Heart right ventricle (tissue), 16 donors: Measurements from ENCODE around the gene FANK1. TPM values are rescaled to one million over a fixed set of nuclear protein-coding genes. Genes with fewer than 3 reads are reported as not detected.

Experiments used
- ATAC-seq, 8 donors: fragments of 200-7000 bp; cut with Tn5 transposase; one replicate each; pipeline ENCODE4 v1.9.1; 2020; ENCODE audit warnings: mild to moderate bottlenecking in 8 of 8, moderate library complexity in 8 of 8, moderate number of reproducible peaks in 1 of 8
- DNase-seq, 2 donors: peaks; one replicate each; pipeline ENCODE4 v3.0.0-alpha.2; 2020
- H3K27ac ChIP-seq, 10 donors: fragments of 200-600 bp; sonication (generic) in 2 of 10; one replicate each; pipeline versions ENCODE4 v1.5.0 to v1.8.0; 2020 to 2022; ENCODE audit warnings: mild to moderate bottlenecking in 3 of 10
- H3K27me3 ChIP-seq, 7 donors: fragments of 200-600 bp; one replicate each; pipeline ENCODE4 v1.8.0; 2021 to 2022; ENCODE audit warnings: mild to moderate bottlenecking in 2 of 7
- H3K36me3 ChIP-seq, 9 donors: fragments of 200-600 bp; sonication (generic) in 1 of 9; one replicate each; pipeline versions ENCODE4 v1.5.0 to v1.8.0; 2020 to 2022; ENCODE audit warnings: mild to moderate bottlenecking in 2 of 9
- H3K4me1 ChIP-seq, 9 donors: fragments of 200-600 bp; sonication (generic) in 1 of 9; one replicate each; pipeline versions ENCODE4 v1.5.0 to v1.8.0; 2020 to 2022; ENCODE audit warnings: mild to moderate bottlenecking in 4 of 9
- H3K4me3 ChIP-seq, 10 donors: fragments of 200-600 bp; sonication (generic) in 2 of 10; one replicate each; pipeline versions ENCODE4 v1.5.0 to v1.8.0; 2020 to 2022; ENCODE audit warnings: mild to moderate bottlenecking in 7 of 10, moderate library complexity in 2 of 10
- H3K9me3 ChIP-seq, 11 donors: fragments of 200-600 bp in 10 of 11; sonication (generic) in 2 of 11; one replicate each; pipeline versions ENCODE4 v1.5.0 to v1.8.0; 2013 to 2022; ENCODE audit warnings: mild to moderate bottlenecking in 2 of 11, control low read depth in 1 of 11, moderate library complexity in 1 of 11
- WGBS, 2 donors: extraction: QIAGEN DNeasy Blood & Tissue Kit; methylation state at CpG; one replicate each; pipeline ENCODE4 v1.1.7; 2013; ENCODE audit warnings: inconsistent platforms in 1 of 2; 5-methylcytosine and 5-hydroxymethylcytosine counted together
- intact Hi-C, 10 donors: fragments of 100-400 bp; cut with DNase I; formaldehyde crosslinking; loops; one replicate each; pipeline versions ENCODE4 v1.11.1 to v1.14.2; 2022
- polyA plus RNA-seq, 2 donors: library from polyadenylated mRNA; stranded (reverse); fragments of 200-250 nt; gene quantifications; one replicate each; pipeline ENCODE4 v1.2.3, GENCODE V29; 2013
- total RNA-seq, 10 donors: library from RNA; stranded (reverse); fragmentation: NEBNext Ultra II Directional in 3 of 10; extraction: Animal tissue kit (Norgen Biotek cat#: 25700) in 3 of 10; gene quantifications; one replicate each; pipeline versions ENCODE4 v1.2.1 to v1.2.4, GENCODE V29; 2021 to 2023
- TF ChIP-seq, protein P1 (sequence below), 9 donors: fragments of 200-600 bp; sonication (generic) in 2 of 9; IDR thresholded peaks; one replicate each; pipeline versions ENCODE4 v1.5.0 to v1.8.0; 2021 to 2022; ENCODE audit warnings: antibody characterized with exemption in 9 of 9, mild to moderate bottlenecking in 5 of 9, moderate library complexity in 1 of 9
- donor health status: Arrhythmogenic right ventricular cardiomyopathy.
- donor health status: ischemic (EF 13 %, LVEDD 7.1; RV severe dilation, severe dysfunction).
- donor health status: healthy with polysubstance abuse.
- donor health status: DM: no; HTN: yes; CAD: no.
- donor health status: DM: no; HTN: no; CAD: no.
- donor health status: ischemic (EF 25% LVEDD 6.9; RV normal size, moderate dysfunction).
- donor health status: ischemic (EF 25% LVEDD 5.7; RV mildly dilated, moderate dysfunction).
- donor health status: healthy.
- donor health status: DM: yes; HTN: yes; CAD: no.
- donor health status: Ischemic cardiomyopathy.
- donor health status: ischemic (EF 35%, LVEDD 5.7; RV mildly dilated, moderate dysfunction).
- donor health status: nonischemic (EF 11% LVEDD 7.7; RV severe dilation, severe dysfunction).
- donor health status: DM: yes; HTN: yes; CAD: no.
- donor health status: PGD.
- donor health status: ischemic (EF 29% LVEDD 5.4; RV normal size, mild dysfunction).
- donor health status: nonischemic (EF 23%, LVEDD 6.1; RV moderate dilation, normal function).

Gene FANK1
- total and polyA plus RNA-seq, 12 donors, result 0.40 to 1.2 (median 0.68) TPM; not detected in 3

DNA sequence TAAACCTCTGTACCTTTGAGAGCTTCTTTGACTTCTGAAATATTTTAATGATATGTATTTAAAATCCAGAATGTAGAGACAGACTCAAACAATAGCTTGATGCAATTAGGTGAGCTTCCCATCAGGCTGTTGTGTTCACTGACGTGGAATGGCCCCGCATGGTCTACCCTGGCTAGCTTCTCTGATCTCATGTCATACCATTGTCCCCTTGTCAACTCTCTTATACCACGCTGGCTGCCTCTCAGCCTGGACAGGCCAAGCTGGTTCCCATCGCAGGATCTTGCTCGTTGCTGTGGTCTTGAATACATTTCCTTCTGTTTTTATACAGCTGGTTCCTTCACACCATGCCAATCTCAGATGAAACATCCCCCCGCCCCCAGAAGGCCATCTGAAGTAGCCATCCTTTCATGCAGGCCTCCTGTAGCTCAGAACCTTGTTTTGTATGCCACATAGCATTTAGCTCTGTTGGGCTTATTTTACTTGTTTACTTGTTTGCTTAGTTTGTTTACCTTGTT lies 84.2 kb downstream of the FANK1 start:
- DNase-seq, result no peak
- Histone ChIP-seq H3K4me1 (peaks cover 0 to 4% (median 0%) of the 10 kb centered on the region in 9 donors), H3K27me3 (peaks cover 0 to 8% (median 0%) of the 10 kb centered on the region in 7 donors), H3K36me3 (no peaks in the 10 kb centered on the region), H3K27ac (no peak overlapping the region), H3K9me3 (no peaks in the 10 kb centered on the region), H3K4me3 (no peak overlapping the region)
- 73 to 88% methylated on average over 6 of the region's 6 CpGs for WGBS, 2 donors
- TF ChIP-seq, protein P1, sequence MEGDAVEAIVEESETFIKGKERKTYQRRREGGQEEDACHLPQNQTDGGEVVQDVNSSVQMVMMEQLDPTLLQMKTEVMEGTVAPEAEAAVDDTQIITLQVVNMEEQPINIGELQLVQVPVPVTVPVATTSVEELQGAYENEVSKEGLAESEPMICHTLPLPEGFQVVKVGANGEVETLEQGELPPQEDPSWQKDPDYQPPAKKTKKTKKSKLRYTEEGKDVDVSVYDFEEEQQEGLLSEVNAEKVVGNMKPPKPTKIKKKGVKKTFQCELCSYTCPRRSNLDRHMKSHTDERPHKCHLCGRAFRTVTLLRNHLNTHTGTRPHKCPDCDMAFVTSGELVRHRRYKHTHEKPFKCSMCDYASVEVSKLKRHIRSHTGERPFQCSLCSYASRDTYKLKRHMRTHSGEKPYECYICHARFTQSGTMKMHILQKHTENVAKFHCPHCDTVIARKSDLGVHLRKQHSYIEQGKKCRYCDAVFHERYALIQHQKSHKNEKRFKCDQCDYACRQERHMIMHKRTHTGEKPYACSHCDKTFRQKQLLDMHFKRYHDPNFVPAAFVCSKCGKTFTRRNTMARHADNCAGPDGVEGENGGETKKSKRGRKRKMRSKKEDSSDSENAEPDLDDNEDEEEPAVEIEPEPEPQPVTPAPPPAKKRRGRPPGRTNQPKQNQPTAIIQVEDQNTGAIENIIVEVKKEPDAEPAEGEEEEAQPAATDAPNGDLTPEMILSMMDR (IDR thresholded peaks at IDR 0.05), result no peak
- intact Hi-C loops, result loop anchor here (2.0 to 10.0 kb wide), 17 partner anchors 116 to 1877 kb away; partner anchors contain the start of gene ADAM12 (in 4 of the 10)
- no peak for ATAC-seq

DNA sequence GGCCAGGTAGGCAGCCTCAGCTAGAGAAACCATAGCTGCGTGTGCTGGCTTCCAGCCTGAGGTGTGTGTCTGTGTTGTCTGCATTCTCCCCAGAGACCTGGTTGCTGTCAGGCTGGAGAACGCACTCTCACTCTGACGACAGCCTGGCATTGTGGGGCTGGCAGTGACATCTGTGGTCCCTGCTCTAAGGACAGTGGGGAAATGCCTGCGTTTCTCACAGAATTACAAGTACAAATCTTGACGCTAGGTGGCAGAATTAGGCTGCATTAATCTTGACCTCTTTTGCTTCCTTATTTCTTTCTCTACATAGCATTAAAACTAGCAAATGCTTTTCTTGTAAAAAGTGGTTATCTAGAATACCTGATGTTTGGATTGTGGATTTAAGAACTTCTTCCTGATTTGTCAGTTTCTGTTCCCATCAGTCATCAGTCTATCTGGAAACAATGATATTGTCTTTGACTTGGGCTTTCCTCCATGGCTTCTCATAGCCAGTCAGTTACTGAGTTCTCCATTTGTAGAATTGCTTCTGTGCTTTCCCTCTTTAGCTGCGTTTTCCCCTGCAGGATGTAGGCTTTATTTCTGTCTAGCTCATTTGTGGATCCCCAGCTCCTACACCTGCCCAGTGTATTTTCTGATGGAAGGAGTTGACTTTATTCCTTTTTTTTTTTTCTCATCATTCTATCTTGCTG lies 86.0 kb downstream of the FANK1 start:
- TF ChIP-seq, protein P1 (IDR thresholded peaks at IDR 0.05), result peak; percentile 31 to 87 (median 69)
- peak in 1 of 2 donors; percentile 61 for DNase-seq
- H3K27me3 ChIP-seq, result peaks cover 0 to 10% (median 0%) of the 10 kb centered on the region in 7 donors
- 7 to 15% methylated on average over 6 of the region's 6 CpGs for WGBS, 2 donors
- ATAC-seq, result peak in 7 of 8 donors; percentile 60 to 81 (median 68)
- H3K36me3 ChIP-seq, result no peaks in the 10 kb centered on the region
- H3K4me3 ChIP-seq, result no peak overlapping the region
- no peak overlapping the region for H3K27ac ChIP-seq
- intact Hi-C loops, result loop anchor here (1.0 to 10.0 kb wide), 22 partner anchors 118 to 1875 kb away; partner anchors contain the start of gene ADAM12 (in 4 of the 10)
- H3K4me1 ChIP-seq, result peaks cover 0 to 4% (median 0%) of the 10 kb centered on the region in 9 donors
- no peaks in the 10 kb centered on the region for H3K9me3 ChIP-seq

DNA sequence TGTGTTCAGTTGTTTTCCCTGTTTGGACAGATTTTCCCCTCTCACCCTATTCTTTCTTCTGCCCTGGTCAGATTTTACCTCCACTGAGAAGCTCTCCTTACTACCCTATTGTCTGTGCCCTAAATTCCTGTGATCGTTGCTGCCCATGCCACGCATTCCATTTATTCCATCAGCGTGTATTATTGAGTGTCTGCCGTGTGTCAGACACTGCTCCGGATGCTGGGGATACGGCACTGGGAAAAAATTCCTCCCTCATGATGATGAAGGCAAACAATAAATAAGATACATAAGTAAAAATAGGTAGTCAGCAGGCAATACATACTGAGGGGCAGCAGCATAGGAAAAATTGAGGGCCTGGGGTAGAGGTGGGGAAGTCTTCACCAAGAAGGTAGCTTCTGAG lies 86.8 kb downstream of the FANK1 start:
- WGBS, 2 donors, result 48 to 69% methylated on average over 6 of the region's 6 CpGs
- intact Hi-C loops, result loop anchor here (2.0 to 10.0 kb wide), 21 partner anchors 118 to 1874 kb away; partner anchors contain the start of gene ADAM12 (in 4 of the 10)
- TF ChIP-seq, protein P1 (IDR thresholded peaks at IDR 0.05), result no peak

DNA sequence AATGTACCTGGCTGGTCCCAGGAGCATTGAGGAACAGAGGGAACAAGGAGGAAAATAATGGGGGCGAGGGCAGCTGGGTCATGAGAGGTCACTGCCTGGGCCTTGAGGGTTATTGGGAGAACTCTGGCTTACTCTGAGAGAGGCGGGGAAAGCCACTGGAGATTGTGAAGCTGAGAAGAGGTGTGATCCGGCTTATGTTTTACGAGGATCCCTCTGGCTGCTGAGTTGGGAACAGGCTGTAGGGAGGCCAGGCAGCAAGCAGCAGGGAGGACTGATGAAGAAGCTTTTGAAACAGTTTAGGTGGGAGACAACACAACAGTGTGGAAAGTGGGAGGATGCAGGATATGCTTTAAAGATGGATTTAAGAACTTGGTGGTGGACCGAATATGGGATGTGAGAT lies 87.3 kb downstream of the FANK1 start:
- WGBS, 2 donors, result 94% methylated on average over 5 of the region's 5 CpGs
- peaks cover 0 to 3% (median 0%) of the 10 kb centered on the region in 7 donors for H3K27me3 ChIP-seq
- TF ChIP-seq, protein P1 (IDR thresholded peaks at IDR 0.05), result no peak

More for the DNA sequence above, 86.8 kb downstream of the FANK1 start:
- H3K9me3 ChIP-seq, result no peaks in the 10 kb centered on the region
- DNase-seq, result no peak
- H3K36me3 ChIP-seq, result no peaks in the 10 kb centered on the region
- peaks cover 0 to 4% (median 0%) of the 10 kb centered on the region in 9 donors for H3K4me1 ChIP-seq
- H3K4me3 ChIP-seq, result no peak overlapping the region
- peaks cover 0 to 3% (median 0%) of the 10 kb centered on the region in 7 donors for H3K27me3 ChIP-seq
- no peak overlapping the region for H3K27ac ChIP-seq
- no peak for ATAC-seq

More for the DNA sequence above, 87.3 kb downstream of the FANK1 start:
- Histone ChIP-seq H3K36me3 (no peaks in the 10 kb centered on the region), H3K9me3 (no peaks in the 10 kb centered on the region), H3K4me3 (no peak overlapping the region), H3K4me1 (peaks cover 0 to 4% (median 0%) of the 10 kb centered on the region in 9 donors), H3K27ac (no peak overlapping the region)
- intact Hi-C loops, result loop anchor here (2.0 to 10.0 kb wide), 21 partner anchors 119 to 1874 kb away; partner anchors contain the start of gene ADAM12 (in 4 of the 10)
- ATAC-seq (no peak), DNase-seq (no peak)
